ENCODE results near the gene TTL. TPM values are rescaled to one million over a fixed set of nuclear protein-coding genes. Genes with fewer than 3 reads are reported as not detected.

TTL gene
- polyA plus RNA-seq, 3 donors: 2.7 to 13.9 (median 5.4) TPM

DNA sequence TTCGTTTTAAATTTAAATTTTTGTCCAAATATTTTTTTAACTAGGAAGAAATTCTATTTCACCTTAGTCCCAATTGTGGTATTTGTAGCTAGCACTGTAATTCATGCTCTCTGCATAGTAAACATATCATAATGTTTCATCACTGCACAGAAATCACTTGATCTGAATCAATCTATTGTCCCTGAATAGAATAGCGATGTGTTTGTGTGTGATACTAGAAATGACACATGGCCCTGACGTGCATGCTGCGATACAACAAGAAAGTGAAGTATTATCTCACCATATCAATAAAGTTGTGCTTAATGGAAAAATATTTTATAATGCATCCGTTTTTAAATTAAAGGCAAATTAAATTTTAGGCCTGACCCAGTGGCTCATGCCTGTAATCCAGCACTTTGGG is 10.0 kb downstream of the TTL start:
- H4K20me1 ChIP-seq (ENCODE audit: insufficient read depth, low read length): peaks cover 12% of the 10 kb centered on the region
- H3K36me3 ChIP-seq (replicated peaks in 1 of 2; ENCODE audit: control insufficient read depth in 1 of 2, insufficient read depth in 2 of 2, low read length in 2 of 2): peaks cover 22 to 45% of the 10 kb centered on the region in 2 donors
- no peak overlapping the region for H3K4me2 ChIP-seq (replicated peaks; ENCODE audit: extremely low read depth, low read length, poor library complexity, severe bottlenecking)
- peaks cover 12% of the 10 kb centered on the region for H3K79me2 ChIP-seq (ENCODE audit: insufficient read depth, low read length)
- no peak for DNase-seq
- H3K4me3 ChIP-seq (replicated peaks in 1 of 3; ENCODE audit: low read depth in 2 of 3, low read length in 3 of 3): no peak overlapping the region
- no peaks in the 10 kb centered on the region for H3K9me3 ChIP-seq (replicated peaks in 1 of 2; ENCODE audit: control insufficient read depth in 1 of 2, insufficient read depth in 1 of 2, low read length in 2 of 2)
- no peak overlapping the region for H3K27ac Mint-ChIP-seq
- no peak overlapping the region for H3K4me3 Mint-ChIP-seq
- H3K9me3 Mint-ChIP-seq: no peaks in the 10 kb centered on the region
- H3K9ac ChIP-seq (ENCODE audit: insufficient read depth, low read length, poor library complexity, severe bottlenecking): no peak overlapping the region
- peaks cover 20 to 41% of the 10 kb centered on the region in 2 donors for H3K36me3 Mint-ChIP-seq
- H2AFZ ChIP-seq (ENCODE audit: insufficient read depth, low read depth, low read length, poor library complexity, severe bottlenecking): no peak overlapping the region
- H3K27ac ChIP-seq (ENCODE audit: low read depth in 1 of 2, low read length in 2 of 2): no peak overlapping the region
- no peaks in the 10 kb centered on the region for H3K4me1 Mint-ChIP-seq
- no peaks in the 10 kb centered on the region for H3K27me3 Mint-ChIP-seq (ENCODE audit: low read depth in 3 of 3)
- WGBS (ENCODE audit: insufficient coverage): no CpG with 5 or more reads among the region's 5 CpGs
- intact Hi-C loops (cut with micrococcal nuclease): no loop called here
- H3K27me3 ChIP-seq (ENCODE audit: control insufficient read depth in 2 of 2, insufficient read depth in 2 of 2, low read length in 2 of 2): no peaks in the 10 kb centered on the region
- TF ChIP-seq, protein P1, sequence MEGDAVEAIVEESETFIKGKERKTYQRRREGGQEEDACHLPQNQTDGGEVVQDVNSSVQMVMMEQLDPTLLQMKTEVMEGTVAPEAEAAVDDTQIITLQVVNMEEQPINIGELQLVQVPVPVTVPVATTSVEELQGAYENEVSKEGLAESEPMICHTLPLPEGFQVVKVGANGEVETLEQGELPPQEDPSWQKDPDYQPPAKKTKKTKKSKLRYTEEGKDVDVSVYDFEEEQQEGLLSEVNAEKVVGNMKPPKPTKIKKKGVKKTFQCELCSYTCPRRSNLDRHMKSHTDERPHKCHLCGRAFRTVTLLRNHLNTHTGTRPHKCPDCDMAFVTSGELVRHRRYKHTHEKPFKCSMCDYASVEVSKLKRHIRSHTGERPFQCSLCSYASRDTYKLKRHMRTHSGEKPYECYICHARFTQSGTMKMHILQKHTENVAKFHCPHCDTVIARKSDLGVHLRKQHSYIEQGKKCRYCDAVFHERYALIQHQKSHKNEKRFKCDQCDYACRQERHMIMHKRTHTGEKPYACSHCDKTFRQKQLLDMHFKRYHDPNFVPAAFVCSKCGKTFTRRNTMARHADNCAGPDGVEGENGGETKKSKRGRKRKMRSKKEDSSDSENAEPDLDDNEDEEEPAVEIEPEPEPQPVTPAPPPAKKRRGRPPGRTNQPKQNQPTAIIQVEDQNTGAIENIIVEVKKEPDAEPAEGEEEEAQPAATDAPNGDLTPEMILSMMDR (IDR thresholded peaks at IDR 0.05): no peak
- no peaks in the 10 kb centered on the region for H3K4me1 ChIP-seq (ENCODE audit: control insufficient read depth in 1 of 2, insufficient read depth in 2 of 2, low read length in 2 of 2)

DNA sequence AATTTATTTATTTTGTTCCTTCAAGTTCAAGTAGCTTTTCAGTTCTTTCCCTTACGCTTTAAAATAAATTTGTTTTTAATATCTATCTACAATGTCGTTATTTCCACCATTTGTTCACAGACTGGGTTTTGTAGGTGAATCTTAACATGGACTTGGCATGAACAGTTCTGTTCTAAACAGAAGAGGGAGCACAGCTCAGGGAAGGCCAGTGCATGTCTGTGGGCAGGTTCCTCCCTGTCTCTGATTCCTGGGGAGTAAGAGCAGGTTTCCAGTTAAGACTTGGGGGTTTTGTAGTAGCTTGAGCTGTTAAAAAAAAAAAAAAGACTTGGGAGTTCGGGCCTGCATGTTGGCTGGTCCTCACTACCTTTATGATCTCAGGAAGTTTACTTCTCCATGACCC is 11.1 kb downstream of the TTL start:
- no peak overlapping the region for H3K27ac Mint-ChIP-seq
- DNase-seq: no peak
- intact Hi-C loops (cut with micrococcal nuclease): no loop called here
- H3K36me3 Mint-ChIP-seq: peaks cover 13 to 41% of the 10 kb centered on the region in 2 donors
- Histone ChIP-seq H3K9me3 (replicated peaks in 1 of 2; ENCODE audit: control insufficient read depth in 1 of 2, insufficient read depth in 1 of 2, low read length in 2 of 2) (no peaks in the 10 kb centered on the region), H3K4me3 (replicated peaks in 1 of 3; ENCODE audit: low read depth in 2 of 3, low read length in 3 of 3) (no peak overlapping the region), H3K27me3 (ENCODE audit: control insufficient read depth in 2 of 2, insufficient read depth in 2 of 2, low read length in 2 of 2) (no peaks in the 10 kb centered on the region), H3K4me2 (replicated peaks; ENCODE audit: extremely low read depth, low read length, poor library complexity, severe bottlenecking) (no peak overlapping the region), H3K27ac (ENCODE audit: low read depth in 1 of 2, low read length in 2 of 2) (no peak overlapping the region), H2AFZ (ENCODE audit: insufficient read depth, low read depth, low read length, poor library complexity, severe bottlenecking) (no peak overlapping the region), H3K9ac (ENCODE audit: insufficient read depth, low read length, poor library complexity, severe bottlenecking) (no peak overlapping the region), H3K79me2 (ENCODE audit: insufficient read depth, low read length) (peaks cover 3% of the 10 kb centered on the region), H4K20me1 (ENCODE audit: insufficient read depth, low read length) (peaks cover 7% of the 10 kb centered on the region), H3K4me1 (ENCODE audit: control insufficient read depth in 1 of 2, insufficient read depth in 2 of 2, low read length in 2 of 2) (no peaks in the 10 kb centered on the region), H3K36me3 (replicated peaks in 1 of 2; ENCODE audit: control insufficient read depth in 1 of 2, insufficient read depth in 2 of 2, low read length in 2 of 2) (peaks cover 22 to 39% of the 10 kb centered on the region in 2 donors)
- peaks cover 0 to 2% (median 0%) of the 10 kb centered on the region in 3 donors for H3K27me3 Mint-ChIP-seq (ENCODE audit: low read depth in 3 of 3)
- WGBS (ENCODE audit: insufficient coverage): no CpG with 5 or more reads among the region's 3 CpGs
- TF ChIP-seq, protein P1 (IDR thresholded peaks at IDR 0.05): no peak
- no peaks in the 10 kb centered on the region for H3K4me1 Mint-ChIP-seq
- H3K4me3 Mint-ChIP-seq: peak overlapping the region in 1 of 2 donors; percentile 10
- H3K9me3 Mint-ChIP-seq: no peaks in the 10 kb centered on the region

Measured in CD14-positive monocyte (primary cell).